ENCODE data around the gene PSMC2.

The PSMC2 gene

DNA sequence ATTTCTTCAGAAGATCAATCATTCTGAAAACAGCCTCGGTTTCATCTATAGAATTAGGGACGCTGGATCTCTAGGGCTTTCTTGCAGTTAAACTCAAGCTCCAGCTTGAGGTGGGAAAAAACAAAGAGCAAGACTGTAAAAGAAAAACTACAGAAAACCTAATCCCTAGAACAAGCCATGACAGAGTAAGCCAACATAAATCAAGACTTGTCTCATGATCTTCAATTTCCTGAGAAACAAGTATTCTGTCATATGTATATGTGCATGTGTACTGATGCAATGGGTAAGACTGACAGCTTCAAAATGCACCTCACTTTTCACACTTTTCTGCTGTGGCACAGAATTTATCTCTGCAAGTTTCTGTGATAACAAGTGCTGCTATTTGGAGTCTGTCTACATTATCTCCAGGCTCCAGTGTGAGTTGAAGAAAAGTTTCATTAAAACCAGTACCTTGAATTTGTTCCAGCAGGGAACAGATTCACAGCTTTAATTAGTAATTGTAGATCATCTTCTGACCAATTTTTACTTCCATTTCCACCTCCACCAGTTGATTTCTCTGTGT lies 31.0 kb upstream of the PSMC2 start:
- no peak for DNase-seq (ENCODE audit: low read depth)
- H3K4me3 ChIP-seq (ENCODE audit: low read depth, low read length): no peak overlapping the region
- TF ChIP-seq, protein P1, sequence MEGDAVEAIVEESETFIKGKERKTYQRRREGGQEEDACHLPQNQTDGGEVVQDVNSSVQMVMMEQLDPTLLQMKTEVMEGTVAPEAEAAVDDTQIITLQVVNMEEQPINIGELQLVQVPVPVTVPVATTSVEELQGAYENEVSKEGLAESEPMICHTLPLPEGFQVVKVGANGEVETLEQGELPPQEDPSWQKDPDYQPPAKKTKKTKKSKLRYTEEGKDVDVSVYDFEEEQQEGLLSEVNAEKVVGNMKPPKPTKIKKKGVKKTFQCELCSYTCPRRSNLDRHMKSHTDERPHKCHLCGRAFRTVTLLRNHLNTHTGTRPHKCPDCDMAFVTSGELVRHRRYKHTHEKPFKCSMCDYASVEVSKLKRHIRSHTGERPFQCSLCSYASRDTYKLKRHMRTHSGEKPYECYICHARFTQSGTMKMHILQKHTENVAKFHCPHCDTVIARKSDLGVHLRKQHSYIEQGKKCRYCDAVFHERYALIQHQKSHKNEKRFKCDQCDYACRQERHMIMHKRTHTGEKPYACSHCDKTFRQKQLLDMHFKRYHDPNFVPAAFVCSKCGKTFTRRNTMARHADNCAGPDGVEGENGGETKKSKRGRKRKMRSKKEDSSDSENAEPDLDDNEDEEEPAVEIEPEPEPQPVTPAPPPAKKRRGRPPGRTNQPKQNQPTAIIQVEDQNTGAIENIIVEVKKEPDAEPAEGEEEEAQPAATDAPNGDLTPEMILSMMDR (IDR thresholded peaks at IDR 0.05; ENCODE audit: control insufficient read depth, extremely low read depth, insufficient read depth): no peak

DNA sequence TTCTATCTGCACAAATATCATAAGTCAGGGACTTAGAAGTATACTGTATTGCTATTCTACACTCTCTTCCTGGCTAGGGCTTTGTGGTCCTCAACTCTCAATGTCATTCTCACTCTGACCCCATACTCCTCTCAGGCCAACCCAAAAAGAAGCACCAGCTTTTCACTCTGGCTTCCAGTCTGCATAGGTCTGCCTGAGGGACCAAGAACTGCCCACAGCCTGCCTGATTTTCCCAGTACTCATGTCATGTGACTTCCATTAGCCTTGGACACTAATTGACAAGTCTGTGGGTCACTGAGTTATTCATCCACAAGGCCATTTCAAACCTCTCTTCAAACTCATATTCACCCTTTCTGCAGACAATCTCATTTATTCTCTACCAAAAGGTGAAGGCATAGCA lies 30.4 kb upstream of the PSMC2 start:
- TF ChIP-seq, protein P1 (IDR thresholded peaks at IDR 0.05; ENCODE audit: control insufficient read depth, extremely low read depth, insufficient read depth): no peak
- no peak overlapping the region for H3K4me3 ChIP-seq (ENCODE audit: low read depth, low read length)
- DNase-seq (ENCODE audit: low read depth): no peak

DNA sequence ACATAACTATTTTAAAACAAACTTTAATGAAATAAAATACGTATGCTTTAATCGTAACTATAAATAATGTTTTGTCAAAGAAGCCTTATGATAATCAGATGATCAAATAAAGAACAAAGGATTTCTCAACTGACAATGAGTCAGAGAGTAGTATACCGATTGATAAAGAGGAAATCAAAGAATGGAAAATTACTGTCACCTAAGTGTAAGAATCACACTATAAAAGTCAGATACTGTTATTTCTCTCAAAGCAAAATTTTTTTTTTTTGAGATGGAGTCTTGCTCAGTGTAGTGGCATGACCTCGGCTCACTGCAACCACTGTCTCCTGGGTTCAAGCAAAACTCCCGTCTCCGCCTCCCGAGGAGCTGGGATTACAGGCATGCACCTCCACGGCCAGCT lies 21.7 kb upstream of the PSMC2 start:
- H3K4me3 ChIP-seq (ENCODE audit: low read depth, low read length): no peak overlapping the region
- TF ChIP-seq, protein P1 (IDR thresholded peaks at IDR 0.05; ENCODE audit: control insufficient read depth, extremely low read depth, insufficient read depth): no peak
- DNase-seq (ENCODE audit: low read depth): no peak

GRCh38 chr7:103336761-103337160 lies 10.7 kb upstream of the PSMC2 start:
- TF ChIP-seq, protein P1 (IDR thresholded peaks at IDR 0.05; ENCODE audit: control insufficient read depth, extremely low read depth, insufficient read depth): no peak

DNA sequence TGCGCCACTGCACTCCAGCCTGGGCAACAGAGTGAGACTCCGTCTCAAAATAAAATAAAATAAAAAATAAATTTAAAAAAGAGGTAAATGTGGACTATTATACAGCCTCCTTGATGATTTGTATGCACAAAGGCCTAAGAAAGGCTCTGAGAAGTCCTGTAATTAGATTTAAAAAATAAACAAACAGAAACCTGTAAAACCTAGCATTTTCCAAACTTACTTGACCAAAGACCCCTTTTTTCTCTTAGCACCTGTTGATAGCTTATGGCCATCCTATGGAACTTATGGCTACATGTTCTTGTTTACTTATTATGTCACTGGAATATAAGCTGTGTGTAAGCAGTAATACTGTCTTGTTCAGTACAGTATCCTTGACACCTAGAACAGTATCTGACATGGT lies 8.6 kb upstream of the PSMC2 start:
- TF ChIP-seq, protein P1 (IDR thresholded peaks at IDR 0.05; ENCODE audit: control insufficient read depth, extremely low read depth, insufficient read depth): no peak
- DNase-seq (ENCODE audit: low read depth): no peak
- H3K4me3 ChIP-seq (ENCODE audit: low read depth, low read length): no peak overlapping the region

More at GRCh38 chr7:103336761-103337160, 10.7 kb upstream of the PSMC2 start:
- no peak overlapping the region for H3K4me3 ChIP-seq (ENCODE audit: low read depth, low read length)
- no peak for DNase-seq (ENCODE audit: low read depth)

- no peak overlapping the region for H3K4me3 ChIP-seq (ENCODE audit: low read depth, low read length)
- TF ChIP-seq, protein P1 (IDR thresholded peaks at IDR 0.05; ENCODE audit: control insufficient read depth, extremely low read depth, insufficient read depth): no peak
- no peak for DNase-seq (ENCODE audit: low read depth)
Observed at GRCh38 chr7:103341466-103341865, 6.0 kb upstream of the PSMC2 start.

DNA sequence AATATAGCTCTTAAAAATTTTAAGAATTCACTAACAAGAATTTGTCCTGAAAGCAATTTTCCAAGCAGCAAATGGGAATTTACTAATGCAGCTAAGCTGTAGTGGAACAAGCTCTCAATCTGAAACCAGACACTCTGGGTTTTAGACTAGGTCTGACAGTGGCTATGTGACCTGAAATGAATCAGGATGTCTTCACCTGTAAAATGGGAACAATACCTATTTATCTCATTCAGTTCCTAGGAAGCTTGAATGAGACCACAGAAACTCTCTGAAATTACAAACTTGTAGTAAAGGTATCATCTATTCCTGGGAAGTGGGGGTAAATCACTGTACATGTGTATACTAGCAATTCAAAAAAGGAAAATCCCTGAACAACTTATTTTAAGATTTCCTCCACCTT lies 4.1 kb upstream of the PSMC2 start:
- H3K4me3 ChIP-seq (ENCODE audit: low read depth, low read length): peak overlapping the region; percentile 69
- TF ChIP-seq, protein P1 (IDR thresholded peaks at IDR 0.05; ENCODE audit: control insufficient read depth, extremely low read depth, insufficient read depth): no peak
- DNase-seq (ENCODE audit: low read depth): no peak
